HG03039 (cell line): ENCODE measurements around the gene SPN.
"Not testable (repeated sequence)": the region's sequence is repeated elsewhere in the genome, so short reads cannot be mapped to it uniquely, and the experiment has no call there.

ENCODE experiments used
- ATAC-seq: cut with Tn5 transposase; IDR thresholded peaks from one replicate; pipeline ENCODE4 v1.9.1; 2021; ENCODE audit warnings: mild to moderate bottlenecking, moderate library complexity; ENCODE audit not compliant: unreplicated experiment

The SPN gene

GRCh38 chr16:29645694-29646187 lies 17.3 kb upstream of the SPN start:
- no peak for ATAC-seq

GRCh38 chr16:29646947-29647346 lies 16.1 kb upstream of the SPN start:
- ATAC-seq = no peak

GRCh38 chr16:29649588-29650494 lies 13.2 kb upstream of the SPN start:
- ATAC-seq = no peak

GRCh38 chr16:29650771-29651170 lies 12.3 kb upstream of the SPN start:
- no peak for ATAC-seq

GRCh38 chr16:29651774-29652349 lies 11.2 kb upstream of the SPN start:
- ATAC-seq = no peak

- no peak for ATAC-seq
Measured at GRCh38 chr16:29653471-29653870, 9.6 kb upstream of the SPN start.

GRCh38 chr16:29653890-29654289 lies 9.2 kb upstream of the SPN start:
- ATAC-seq = not testable (repeated sequence)

- ATAC-seq = no peak
Measured at GRCh38 chr16:29656688-29657523, 6.1 kb upstream of the SPN start.

GRCh38 chr16:29658705-29659104 lies 4.3 kb upstream of the SPN start:
- ATAC-seq = no peak

GRCh38 chr16:29662000-29662728 lies 883 bp upstream of the SPN start:
- ATAC-seq = no peak

GRCh38 chr16:29662729-29663015 lies 375 bp upstream of the SPN start:
- ATAC-seq = no peak

- ATAC-seq = no peak
Measured at GRCh38 chr16:29663807-29664090, 702 bp downstream of the SPN start.

- no peak for ATAC-seq
Measured at GRCh38 chr16:29664091-29664921, 1.3 kb downstream of the SPN start.

- no peak for ATAC-seq
Measured at GRCh38 chr16:29665294-29666077, 2.4 kb downstream of the SPN start.

- not testable (repeated sequence) for ATAC-seq
Measured at GRCh38 chr16:29667322-29667610, 4.2 kb downstream of the SPN start.

GRCh38 chr16:29667755-29668154 lies 4.7 kb downstream of the SPN start:
- no peak for ATAC-seq

- no peak for ATAC-seq
Measured at GRCh38 chr16:29668267-29668666, 5.2 kb downstream of the SPN start.

GRCh38 chr16:29673501-29673900 lies 10.5 kb downstream of the SPN start:
- no peak for ATAC-seq

GRCh38 chr16:29674188-29674587 lies 11.1 kb downstream of the SPN start:
- ATAC-seq = no peak
